ENCODE data around the gene TMEM132A. TPM values are rescaled to one million over a fixed set of nuclear protein-coding genes. Genes with fewer than 3 reads are reported as not detected.

The TMEM132A gene
- total and polyA plus RNA-seq, 4 donors: 0.60 to 1.6 (median 1.1) TPM

GRCh38 chr11:60970369-60970774 lies 46.1 kb downstream of the TMEM132A start:
- peak; percentile 61 for DNase-seq (ENCODE audit: low spot score)
- Histone ChIP-seq H3K4me3 (ENCODE audit: low read depth in 1 of 3, low read length in 3 of 3) (no peak overlapping the region), H3K36me3 (ENCODE audit: control insufficient read depth in 4 of 4, insufficient read depth in 3 of 4, low read depth in 1 of 4, low read length in 3 of 4) (no peaks in the 10 kb centered on the region), H3K27ac (ENCODE audit: low read depth in 1 of 2, low read length in 2 of 2) (no peak overlapping the region), H3K9me3 (ENCODE audit: control insufficient read depth in 4 of 4, low read length in 3 of 4) (peaks cover 0 to 6% (median 0%) of the 10 kb centered on the region in 4 donors), H3K4me1 (ENCODE audit: control insufficient read depth in 4 of 4, insufficient read depth in 4 of 4, low read length in 3 of 4) (peaks cover 0 to 2% (median 0%) of the 10 kb centered on the region in 4 donors), H3K27me3 (ENCODE audit: control insufficient read depth in 4 of 4, insufficient read depth in 4 of 4, low read length in 3 of 4) (peaks cover 0 to 3% (median 0%) of the 10 kb centered on the region in 4 donors), H3K9ac (ENCODE audit: low read depth in 1 of 2, low read length in 2 of 2) (no peak overlapping the region)
- TF ChIP-seq HNF4A (conservative IDR thresholded peaks at IDR 0.05): no peak
- no peak for TF ChIP-seq YY1 (IDR thresholded peaks at IDR 0.05)
- TF ChIP-seq RAD21 (IDR thresholded peaks at IDR 0.05): peak; percentile 77 to 89
- peak; percentile 78 for TF ChIP-seq CTCF (IDR thresholded peaks at IDR 0.05; ENCODE audit: low read depth, low read length, missing input control)
- TF ChIP-seq HNF4G (IDR thresholded peaks at IDR 0.05): no peak
- 18% methylated on average over 9 of the region's 9 CpGs for WGBS

- no peak overlapping the region for H3K27ac ChIP-seq (ENCODE audit: low read depth in 1 of 2, low read length in 2 of 2)
- TF ChIP-seq ZBTB33 (IDR thresholded peaks at IDR 0.05) (no peak), GABPA (IDR thresholded peaks at IDR 0.05 in 1 of 2, conservative IDR thresholded peaks at IDR 0.05 in 1 of 2) (no peak), ATF3 (IDR thresholded peaks at IDR 0.05) (no peak), CTCF (IDR thresholded peaks at IDR 0.05; ENCODE audit: low read depth, low read length, missing input control) (no peak), REST (IDR thresholded peaks at IDR 0.05) (no peak), HNF4G (IDR thresholded peaks at IDR 0.05) (no peak), HNF4A (conservative IDR thresholded peaks at IDR 0.05) (no peak)
- H3K4me3 ChIP-seq (ENCODE audit: low read depth in 1 of 3, low read length in 3 of 3): no peak overlapping the region
- H3K9ac ChIP-seq (ENCODE audit: low read depth in 1 of 2, low read length in 2 of 2): no peak overlapping the region
- H3K4me1 ChIP-seq (ENCODE audit: control insufficient read depth in 4 of 4, insufficient read depth in 4 of 4, low read length in 3 of 4): peaks cover 0 to 2% (median 0%) of the 10 kb centered on the region in 4 donors
- no peaks in the 10 kb centered on the region for H3K36me3 ChIP-seq (ENCODE audit: control insufficient read depth in 4 of 4, insufficient read depth in 3 of 4, low read depth in 1 of 4, low read length in 3 of 4)
- DNase-seq (ENCODE audit: low spot score): no peak
- 76% methylated on average over 5 of the region's 5 CpGs for WGBS
- H3K27me3 ChIP-seq (ENCODE audit: control insufficient read depth in 4 of 4, insufficient read depth in 4 of 4, low read length in 3 of 4): peaks cover 0 to 2% (median 0%) of the 10 kb centered on the region in 4 donors
- H3K9me3 ChIP-seq (ENCODE audit: control insufficient read depth in 4 of 4, low read length in 3 of 4): peaks cover 0 to 6% (median 0%) of the 10 kb centered on the region in 4 donors
Observed at GRCh38 chr11:60970890-60971289, 46.6 kb downstream of the TMEM132A start.
